ENCODE data around the gene SBK1. TPM values are rescaled to one million over a fixed set of nuclear protein-coding genes. Genes with fewer than 3 reads are reported as not detected.

The SBK1 gene
- total and polyA plus RNA-seq, 2 donors from 2014 or later = 1.4 to 2.5 TPM

DNA sequence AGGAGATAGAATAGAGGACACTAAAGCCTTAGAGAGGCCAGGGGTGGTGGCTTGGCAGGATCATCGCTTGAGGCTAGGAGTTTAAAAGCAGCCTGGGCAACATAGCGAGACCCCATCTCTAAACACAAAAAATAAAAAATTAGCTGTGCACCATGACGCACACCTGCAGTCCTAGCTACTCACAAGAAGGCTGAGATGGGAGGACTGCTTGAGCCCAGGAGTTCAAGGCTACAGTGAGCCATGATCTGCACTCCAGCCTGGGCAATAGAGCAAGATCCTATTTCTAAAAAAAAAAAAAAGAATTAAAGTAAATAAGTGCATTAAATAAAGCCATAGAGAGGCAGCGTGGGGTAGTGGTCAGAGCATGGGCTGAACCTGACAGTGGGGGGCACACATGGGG, 19.1 kb downstream of the SBK1 start:
- Histone ChIP-seq H3K36me3 (ENCODE audit: control insufficient read depth in 2 of 3, insufficient read depth in 3 of 3, low read length in 3 of 3) (no peaks in the 10 kb centered on the region), H3K4me3 (ENCODE audit: low read length in 3 of 3) (no peak overlapping the region), H3K4me1 (ENCODE audit: control insufficient read depth in 2 of 3, insufficient read depth in 2 of 3, low read depth in 1 of 3, low read length in 3 of 3) (no peaks in the 10 kb centered on the region), H3K27me3 (ENCODE audit: control insufficient read depth, insufficient read depth, low read length) (no peaks in the 10 kb centered on the region), H3K9ac (ENCODE audit: low read length in 3 of 3) (no peak overlapping the region), H3K9me3 (ENCODE audit: control insufficient read depth in 2 of 3, insufficient read depth in 1 of 3, low read length in 3 of 3) (no peaks in the 10 kb centered on the region), H3K27ac (ENCODE audit: low read depth in 2 of 2, low read length in 2 of 2) (no peak overlapping the region)
- DNase-seq = no peak
- TF ChIP-seq, protein P1, sequence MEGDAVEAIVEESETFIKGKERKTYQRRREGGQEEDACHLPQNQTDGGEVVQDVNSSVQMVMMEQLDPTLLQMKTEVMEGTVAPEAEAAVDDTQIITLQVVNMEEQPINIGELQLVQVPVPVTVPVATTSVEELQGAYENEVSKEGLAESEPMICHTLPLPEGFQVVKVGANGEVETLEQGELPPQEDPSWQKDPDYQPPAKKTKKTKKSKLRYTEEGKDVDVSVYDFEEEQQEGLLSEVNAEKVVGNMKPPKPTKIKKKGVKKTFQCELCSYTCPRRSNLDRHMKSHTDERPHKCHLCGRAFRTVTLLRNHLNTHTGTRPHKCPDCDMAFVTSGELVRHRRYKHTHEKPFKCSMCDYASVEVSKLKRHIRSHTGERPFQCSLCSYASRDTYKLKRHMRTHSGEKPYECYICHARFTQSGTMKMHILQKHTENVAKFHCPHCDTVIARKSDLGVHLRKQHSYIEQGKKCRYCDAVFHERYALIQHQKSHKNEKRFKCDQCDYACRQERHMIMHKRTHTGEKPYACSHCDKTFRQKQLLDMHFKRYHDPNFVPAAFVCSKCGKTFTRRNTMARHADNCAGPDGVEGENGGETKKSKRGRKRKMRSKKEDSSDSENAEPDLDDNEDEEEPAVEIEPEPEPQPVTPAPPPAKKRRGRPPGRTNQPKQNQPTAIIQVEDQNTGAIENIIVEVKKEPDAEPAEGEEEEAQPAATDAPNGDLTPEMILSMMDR (IDR thresholded peaks at IDR 0.05; ENCODE audit: borderline replicate concordance, extremely low read depth, insufficient read depth) = no peak
- no peak for FAIRE-seq
- intact Hi-C loops (cut with DNase I) = no loop called here

- Histone ChIP-seq H3K27ac (ENCODE audit: low read depth in 2 of 2, low read length in 2 of 2) (no peak overlapping the region), H3K9me3 (ENCODE audit: control insufficient read depth in 2 of 3, insufficient read depth in 1 of 3, low read length in 3 of 3) (no peaks in the 10 kb centered on the region), H3K9ac (ENCODE audit: low read length in 3 of 3) (no peak overlapping the region), H3K36me3 (ENCODE audit: control insufficient read depth in 2 of 3, insufficient read depth in 3 of 3, low read length in 3 of 3) (no peaks in the 10 kb centered on the region), H3K4me1 (ENCODE audit: control insufficient read depth in 2 of 3, insufficient read depth in 2 of 3, low read depth in 1 of 3, low read length in 3 of 3) (no peaks in the 10 kb centered on the region), H3K27me3 (ENCODE audit: control insufficient read depth, insufficient read depth, low read length) (no peaks in the 10 kb centered on the region), H3K4me3 (ENCODE audit: low read length in 3 of 3) (no peak overlapping the region)
- TF ChIP-seq, protein P1 (IDR thresholded peaks at IDR 0.05; ENCODE audit: borderline replicate concordance, extremely low read depth, insufficient read depth) = no peak
- intact Hi-C loops (cut with DNase I) = no loop called here
- DNase-seq (no peak), FAIRE-seq (no peak)
Measured at GRCh38 chr16:28311913-28312312, 19.6 kb downstream of the SBK1 start.

DNA sequence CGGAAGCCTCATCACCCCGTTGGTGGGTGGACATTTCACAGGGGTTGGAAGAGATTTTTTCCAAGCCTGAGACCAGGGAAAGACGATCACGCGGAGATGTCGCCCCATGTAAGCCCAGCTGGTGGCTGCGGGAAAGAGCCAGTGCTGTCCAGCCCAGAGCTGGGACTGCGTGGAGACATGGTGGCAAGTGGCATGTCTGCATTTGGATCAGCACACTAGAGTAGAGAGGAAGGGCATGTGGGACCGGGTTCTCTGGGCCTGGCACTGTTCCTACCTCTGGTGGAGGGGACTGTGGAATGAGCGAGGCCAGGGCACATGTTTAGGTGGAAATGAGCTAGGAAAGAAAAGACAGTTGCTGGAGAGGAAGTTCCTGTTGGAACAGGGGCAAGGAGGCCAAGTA, 20.0 kb downstream of the SBK1 start:
- TF ChIP-seq, protein P1 (IDR thresholded peaks at IDR 0.05; ENCODE audit: borderline replicate concordance, extremely low read depth, insufficient read depth) = no peak
- no peaks in the 10 kb centered on the region for H3K27me3 ChIP-seq (ENCODE audit: control insufficient read depth, insufficient read depth, low read length)
- H3K27ac ChIP-seq (ENCODE audit: low read depth in 2 of 2, low read length in 2 of 2) = no peak overlapping the region
- intact Hi-C loops (cut with DNase I) = no loop called here
- no peak overlapping the region for H3K9ac ChIP-seq (ENCODE audit: low read length in 3 of 3)
- H3K4me1 ChIP-seq (ENCODE audit: control insufficient read depth in 2 of 3, insufficient read depth in 2 of 3, low read depth in 1 of 3, low read length in 3 of 3) = no peaks in the 10 kb centered on the region
- FAIRE-seq (no peak), DNase-seq (no peak)
- no peaks in the 10 kb centered on the region for H3K9me3 ChIP-seq (ENCODE audit: control insufficient read depth in 2 of 3, insufficient read depth in 1 of 3, low read length in 3 of 3)
- H3K4me3 ChIP-seq (ENCODE audit: low read length in 3 of 3) = no peak overlapping the region
- no peaks in the 10 kb centered on the region for H3K36me3 ChIP-seq (ENCODE audit: control insufficient read depth in 2 of 3, insufficient read depth in 3 of 3, low read length in 3 of 3)

DNA sequence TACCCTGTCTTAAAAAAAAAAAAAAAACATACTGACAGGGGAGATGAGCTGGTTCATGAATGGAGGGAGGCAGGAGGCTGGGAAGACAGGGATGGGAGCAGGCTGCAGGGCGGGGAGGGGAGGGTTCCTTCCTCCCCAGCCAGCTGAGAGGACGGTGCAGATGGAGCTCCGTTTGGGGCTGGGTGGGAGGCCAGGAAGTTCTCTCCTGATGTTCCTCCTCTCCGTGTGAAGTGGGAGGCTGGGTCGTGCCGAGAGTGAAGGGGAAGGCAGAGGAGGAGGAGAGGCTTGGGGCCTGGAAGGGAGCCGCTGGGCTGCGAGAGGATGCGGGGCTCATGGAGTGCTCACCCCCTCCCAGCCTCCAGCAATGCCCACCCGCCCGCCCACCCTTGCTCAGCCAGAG, 21.3 kb downstream of the SBK1 start:
- intact Hi-C loops (cut with DNase I) = no loop called here
- H3K27me3 ChIP-seq (ENCODE audit: control insufficient read depth, insufficient read depth, low read length) = no peaks in the 10 kb centered on the region
- no peaks in the 10 kb centered on the region for H3K9me3 ChIP-seq (ENCODE audit: control insufficient read depth in 2 of 3, insufficient read depth in 1 of 3, low read length in 3 of 3)
- FAIRE-seq (no peak), DNase-seq (no peak)
- H3K4me1 ChIP-seq (ENCODE audit: control insufficient read depth in 2 of 3, insufficient read depth in 2 of 3, low read depth in 1 of 3, low read length in 3 of 3) = no peaks in the 10 kb centered on the region
- TF ChIP-seq, protein P1 (IDR thresholded peaks at IDR 0.05; ENCODE audit: borderline replicate concordance, extremely low read depth, insufficient read depth) = no peak
- H3K4me3 ChIP-seq (ENCODE audit: low read length in 3 of 3) = no peak overlapping the region
- H3K36me3 ChIP-seq (ENCODE audit: control insufficient read depth in 2 of 3, insufficient read depth in 3 of 3, low read length in 3 of 3) = no peaks in the 10 kb centered on the region
- no peak overlapping the region for H3K9ac ChIP-seq (ENCODE audit: low read length in 3 of 3)
- no peak overlapping the region for H3K27ac ChIP-seq (ENCODE audit: low read depth in 2 of 2, low read length in 2 of 2)
